HepG2 (cell line): ENCODE measurements around the gene DCTN3. TPM values are rescaled to one million over a fixed set of nuclear protein-coding genes. Genes with fewer than 3 reads are reported as not detected.

Source experiments
- HMGA1 ChIP-seq: sonication (generic); formaldehyde crosslinking; conservative IDR thresholded peaks from 2 replicates; pipeline ENCODE4 v1.4.0; 2020; ENCODE audit warnings: missing genetic modification reagents
- KAT2B ChIP-seq: fragments of 150-350 bp; IDR thresholded peaks from 2 replicates; pipeline ENCODE4 v1.6.1; 2014; ENCODE audit warnings: low read depth, low read length, borderline replicate concordance
- MYNN ChIP-seq: sonication (generic); formaldehyde crosslinking; IDR thresholded peaks from 2 replicates; pipeline ENCODE4 v1.4.0; 2020; ENCODE audit warnings: mild to moderate bottlenecking, low read depth, missing genetic modification reagents
- NFATC3 ChIP-seq: sonication (generic); formaldehyde crosslinking; IDR thresholded peaks from 2 replicates; pipeline ENCODE4 v1.5.1; 2020; ENCODE audit warnings: mild to moderate bottlenecking, missing genetic modification reagents
- YY1 ChIP-seq: IDR thresholded peaks from 2 replicates; pipeline ENCODE4 v1.6.1; 2011; ENCODE audit warnings: low read length, low read depth, moderate library complexity, mild to moderate bottlenecking; ENCODE audit not compliant: insufficient read depth, insufficient replicate concordance
- ZNF207 ChIP-seq: fragments of 450-650 bp; IDR thresholded peaks from 2 replicates; pipeline ENCODE4 v1.6.1; 2016; ENCODE audit warnings: antibody characterized with exemption, borderline replicate concordance
- ZNF354B ChIP-seq: sonication (generic); formaldehyde crosslinking; IDR thresholded peaks from 2 replicates; pipeline ENCODE4 v1.8.0; 2022; ENCODE audit warnings: mild to moderate bottlenecking, missing genetic modification reagents
- ZNF501 ChIP-seq: sonication (generic); formaldehyde crosslinking; IDR thresholded peaks from 2 replicates; pipeline ENCODE4 v1.5.1; 2020; ENCODE audit warnings: mild to moderate bottlenecking, moderate library complexity, missing genetic modification reagents
- ZNF567 ChIP-seq: sonication (generic); formaldehyde crosslinking; IDR thresholded peaks from 2 replicates; pipeline ENCODE4 v1.8.1; 2023; ENCODE audit warnings: mild to moderate bottlenecking, missing genetic modification reagents, borderline replicate concordance
- ZNF891 ChIP-seq: sonication (generic); formaldehyde crosslinking; IDR thresholded peaks from 2 replicates; pipeline ENCODE4 v1.5.0; 2020; ENCODE audit warnings: mild to moderate bottlenecking, missing genetic modification reagents
- polyA plus RNA-seq, 8 experiments: library from polyadenylated mRNA; depleted of rRNA in 3 of 8; stranded (reverse) in 7 of 8; unstranded in 1 of 8; fragments of >200 nt; fragmentation: Illumina TruSeq in 4 of 8; extraction: Trizol in 4 of 8; gene quantifications; 2 replicates each; pipeline versions ENCODE4 v1.2.1 to v1.2.3, GENCODE V29; 2011 to 2016; ENCODE audit warnings: low read depth in 4 of 8, missing spikeins in 1 of 8, mixed read lengths in 1 of 8; ENCODE audit not compliant: insufficient read depth in 1 of 8
- total RNA-seq, 5 experiments: library from RNA; depleted of rRNA; stranded (reverse); fragments of >200 nt; fragmentation: Illumina TruSeq; extraction: Trizol; gene quantifications; 2 replicates each; pipeline ENCODE4 v1.2.3, GENCODE V29; 2016; ENCODE audit warnings: low read depth in 1 of 5
- TF ChIP-seq, protein P1 (sequence below): sonication (generic); formaldehyde crosslinking; IDR thresholded peaks from 2 replicates; pipeline ENCODE4 v1.5.0; 2020; ENCODE audit warnings: missing genetic modification reagents, mild to moderate bottlenecking, borderline replicate concordance
- TF ChIP-seq, protein P2 (sequence below): IDR thresholded peaks from 2 replicates; pipeline ENCODE4 v1.6.1; 2016; ENCODE audit warnings: missing compliant biosample characterization, missing genetic modification reagents, borderline replicate concordance
- TF ChIP-seq, protein P3 (sequence below): sonication (generic); formaldehyde crosslinking; IDR thresholded peaks from 2 replicates; pipeline ENCODE4 v1.9.0; 2021; ENCODE audit warnings: missing genetic modification reagents, mild to moderate bottlenecking, borderline replicate concordance
- TF ChIP-seq, protein P4 (sequence below): sonication (generic); formaldehyde crosslinking; conservative IDR thresholded peaks from 2 replicates; pipeline ENCODE4 v1.8.1; 2023; ENCODE audit warnings: missing genetic modification reagents
- TF ChIP-seq, protein P5 (sequence below): sonication (generic); formaldehyde crosslinking; IDR thresholded peaks from 2 replicates; pipeline ENCODE4 v1.5.0; 2020; ENCODE audit warnings: missing genetic modification reagents
- TF ChIP-seq, protein P6 (sequence below): sonication (generic); formaldehyde crosslinking; IDR thresholded peaks from 2 replicates; pipeline ENCODE4 v1.4.0; 2020; ENCODE audit warnings: missing genetic modification reagents
- TF ChIP-seq, protein P7 (sequence below): sonication (generic); formaldehyde crosslinking; IDR thresholded peaks from 2 replicates; pipeline ENCODE4 v1.4.0; 2020; ENCODE audit warnings: missing genetic modification reagents, borderline replicate concordance

DCTN3 gene
- total and polyA plus RNA-seq, 2 of the 13 experiments (the other 11 are each of a cell fraction or from before 2014, with no cell fraction given) = 27.4 to 34.5 TPM

DNA sequence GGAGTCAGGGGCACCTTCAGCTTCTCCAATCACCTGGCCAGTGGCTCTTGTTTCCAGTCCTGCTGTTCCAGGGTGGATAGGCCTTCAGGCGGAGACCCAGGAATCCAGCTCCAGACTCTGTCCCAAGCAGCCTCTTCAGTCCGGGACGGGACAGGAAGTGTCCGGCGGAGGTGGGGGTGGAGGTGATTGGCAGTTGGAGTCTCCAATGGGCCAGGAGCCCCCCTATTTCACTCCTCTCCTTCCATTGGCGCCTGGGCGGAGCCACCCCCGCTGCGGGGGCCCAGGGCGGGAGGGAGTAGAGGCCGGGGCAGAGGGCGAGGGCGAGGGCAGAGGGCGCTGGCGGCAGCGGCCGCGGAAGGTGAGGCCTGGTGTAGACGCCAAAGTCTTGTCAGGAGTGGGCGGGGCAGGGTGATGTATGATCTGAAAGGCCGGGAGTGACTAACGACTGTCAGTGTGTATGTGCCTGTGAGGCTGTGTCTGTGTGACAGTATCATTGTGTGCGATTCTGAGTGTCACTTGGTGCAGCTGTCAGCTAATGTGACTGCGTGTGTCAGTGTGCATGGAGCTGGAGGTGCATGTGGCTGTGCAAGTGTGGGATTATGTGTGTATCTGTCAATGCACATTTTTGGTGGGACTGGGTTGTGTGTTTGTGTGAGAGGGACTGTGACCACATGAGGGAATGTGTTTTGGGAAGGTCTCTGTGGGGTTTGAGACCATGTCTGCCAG, 31.7 kb upstream of the DCTN3 start, which contains the start of gene IL11RA (continued):
- TF ChIP-seq, protein P1, sequence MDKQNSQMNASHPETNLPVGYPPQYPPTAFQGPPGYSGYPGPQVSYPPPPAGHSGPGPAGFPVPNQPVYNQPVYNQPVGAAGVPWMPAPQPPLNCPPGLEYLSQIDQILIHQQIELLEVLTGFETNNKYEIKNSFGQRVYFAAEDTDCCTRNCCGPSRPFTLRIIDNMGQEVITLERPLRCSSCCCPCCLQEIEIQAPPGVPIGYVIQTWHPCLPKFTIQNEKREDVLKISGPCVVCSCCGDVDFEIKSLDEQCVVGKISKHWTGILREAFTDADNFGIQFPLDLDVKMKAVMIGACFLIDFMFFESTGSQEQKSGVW (CRISPR knock-in tag) = no peak
- TF ChIP-seq, protein P2, sequence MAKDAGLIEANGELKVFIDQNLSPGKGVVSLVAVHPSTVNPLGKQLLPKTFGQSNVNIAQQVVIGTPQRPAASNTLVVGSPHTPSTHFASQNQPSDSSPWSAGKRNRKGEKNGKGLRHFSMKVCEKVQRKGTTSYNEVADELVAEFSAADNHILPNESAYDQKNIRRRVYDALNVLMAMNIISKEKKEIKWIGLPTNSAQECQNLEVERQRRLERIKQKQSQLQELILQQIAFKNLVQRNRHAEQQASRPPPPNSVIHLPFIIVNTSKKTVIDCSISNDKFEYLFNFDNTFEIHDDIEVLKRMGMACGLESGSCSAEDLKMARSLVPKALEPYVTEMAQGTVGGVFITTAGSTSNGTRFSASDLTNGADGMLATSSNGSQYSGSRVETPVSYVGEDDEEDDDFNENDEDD = peak; percentile 84
- TF ChIP-seq, protein P3, sequence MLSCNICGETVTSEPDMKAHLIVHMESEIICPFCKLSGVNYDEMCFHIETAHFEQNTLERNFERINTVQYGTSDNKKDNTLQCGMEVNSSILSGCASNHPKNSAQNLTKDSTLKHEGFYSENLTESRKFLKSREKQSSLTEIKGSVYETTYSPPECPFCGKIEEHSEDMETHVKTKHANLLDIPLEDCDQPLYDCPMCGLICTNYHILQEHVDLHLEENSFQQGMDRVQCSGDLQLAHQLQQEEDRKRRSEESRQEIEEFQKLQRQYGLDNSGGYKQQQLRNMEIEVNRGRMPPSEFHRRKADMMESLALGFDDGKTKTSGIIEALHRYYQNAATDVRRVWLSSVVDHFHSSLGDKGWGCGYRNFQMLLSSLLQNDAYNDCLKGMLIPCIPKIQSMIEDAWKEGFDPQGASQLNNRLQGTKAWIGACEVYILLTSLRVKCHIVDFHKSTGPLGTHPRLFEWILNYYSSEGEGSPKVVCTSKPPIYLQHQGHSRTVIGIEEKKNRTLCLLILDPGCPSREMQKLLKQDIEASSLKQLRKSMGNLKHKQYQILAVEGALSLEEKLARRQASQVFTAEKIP (CRISPR knock-in tag) = no peak
- no peak for TF ChIP-seq KAT2B
- 0 out of 2 replicates have a peak, but pooled peaks have one; percentile 32 for TF ChIP-seq ZNF891 (CRISPR knock-in tag)
- TF ChIP-seq ZNF567 = no peak
- TF ChIP-seq MYNN (CRISPR knock-in tag) = no peak
- no peak; the same call in 1 of the 2 replicates for TF ChIP-seq ZNF501 (CRISPR knock-in tag)
- no peak for TF ChIP-seq ZNF207
- TF ChIP-seq YY1 = peak; percentile 61
- TF ChIP-seq, protein P4, sequence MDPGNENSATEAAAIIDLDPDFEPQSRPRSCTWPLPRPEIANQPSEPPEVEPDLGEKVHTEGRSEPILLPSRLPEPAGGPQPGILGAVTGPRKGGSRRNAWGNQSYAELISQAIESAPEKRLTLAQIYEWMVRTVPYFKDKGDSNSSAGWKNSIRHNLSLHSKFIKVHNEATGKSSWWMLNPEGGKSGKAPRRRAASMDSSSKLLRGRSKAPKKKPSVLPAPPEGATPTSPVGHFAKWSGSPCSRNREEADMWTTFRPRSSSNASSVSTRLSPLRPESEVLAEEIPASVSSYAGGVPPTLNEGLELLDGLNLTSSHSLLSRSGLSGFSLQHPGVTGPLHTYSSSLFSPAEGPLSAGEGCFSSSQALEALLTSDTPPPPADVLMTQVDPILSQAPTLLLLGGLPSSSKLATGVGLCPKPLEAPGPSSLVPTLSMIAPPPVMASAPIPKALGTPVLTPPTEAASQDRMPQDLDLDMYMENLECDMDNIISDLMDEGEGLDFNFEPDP (CRISPR knock-in tag) = no peak
- no peak for TF ChIP-seq HMGA1 (CRISPR knock-in tag)
- TF ChIP-seq, protein P5, sequence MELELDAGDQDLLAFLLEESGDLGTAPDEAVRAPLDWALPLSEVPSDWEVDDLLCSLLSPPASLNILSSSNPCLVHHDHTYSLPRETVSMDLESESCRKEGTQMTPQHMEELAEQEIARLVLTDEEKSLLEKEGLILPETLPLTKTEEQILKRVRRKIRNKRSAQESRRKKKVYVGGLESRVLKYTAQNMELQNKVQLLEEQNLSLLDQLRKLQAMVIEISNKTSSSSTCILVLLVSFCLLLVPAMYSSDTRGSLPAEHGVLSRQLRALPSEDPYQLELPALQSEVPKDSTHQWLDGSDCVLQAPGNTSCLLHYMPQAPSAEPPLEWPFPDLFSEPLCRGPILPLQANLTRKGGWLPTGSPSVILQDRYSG (CRISPR knock-in tag) = no peak
- no peak for TF ChIP-seq NFATC3 (CRISPR knock-in tag)
- TF ChIP-seq, protein P6, sequence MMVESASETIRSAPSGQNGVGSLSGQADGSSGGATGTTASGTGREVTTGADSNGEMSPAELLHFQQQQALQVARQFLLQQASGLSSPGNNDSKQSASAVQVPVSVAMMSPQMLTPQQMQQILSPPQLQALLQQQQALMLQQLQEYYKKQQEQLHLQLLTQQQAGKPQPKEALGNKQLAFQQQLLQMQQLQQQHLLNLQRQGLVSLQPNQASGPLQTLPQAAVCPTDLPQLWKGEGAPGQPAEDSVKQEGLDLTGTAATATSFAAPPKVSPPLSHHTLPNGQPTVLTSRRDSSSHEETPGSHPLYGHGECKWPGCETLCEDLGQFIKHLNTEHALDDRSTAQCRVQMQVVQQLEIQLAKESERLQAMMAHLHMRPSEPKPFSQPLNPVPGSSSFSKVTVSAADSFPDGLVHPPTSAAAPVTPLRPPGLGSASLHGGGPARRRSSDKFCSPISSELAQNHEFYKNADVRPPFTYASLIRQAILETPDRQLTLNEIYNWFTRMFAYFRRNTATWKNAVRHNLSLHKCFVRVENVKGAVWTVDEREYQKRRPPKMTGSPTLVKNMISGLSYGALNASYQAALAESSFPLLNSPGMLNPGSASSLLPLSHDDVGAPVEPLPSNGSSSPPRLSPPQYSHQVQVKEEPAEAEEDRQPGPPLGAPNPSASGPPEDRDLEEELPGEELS (CRISPR knock-in tag) = peak; percentile 74; the same call in 1 of the 2 replicates
- TF ChIP-seq, protein P7, sequence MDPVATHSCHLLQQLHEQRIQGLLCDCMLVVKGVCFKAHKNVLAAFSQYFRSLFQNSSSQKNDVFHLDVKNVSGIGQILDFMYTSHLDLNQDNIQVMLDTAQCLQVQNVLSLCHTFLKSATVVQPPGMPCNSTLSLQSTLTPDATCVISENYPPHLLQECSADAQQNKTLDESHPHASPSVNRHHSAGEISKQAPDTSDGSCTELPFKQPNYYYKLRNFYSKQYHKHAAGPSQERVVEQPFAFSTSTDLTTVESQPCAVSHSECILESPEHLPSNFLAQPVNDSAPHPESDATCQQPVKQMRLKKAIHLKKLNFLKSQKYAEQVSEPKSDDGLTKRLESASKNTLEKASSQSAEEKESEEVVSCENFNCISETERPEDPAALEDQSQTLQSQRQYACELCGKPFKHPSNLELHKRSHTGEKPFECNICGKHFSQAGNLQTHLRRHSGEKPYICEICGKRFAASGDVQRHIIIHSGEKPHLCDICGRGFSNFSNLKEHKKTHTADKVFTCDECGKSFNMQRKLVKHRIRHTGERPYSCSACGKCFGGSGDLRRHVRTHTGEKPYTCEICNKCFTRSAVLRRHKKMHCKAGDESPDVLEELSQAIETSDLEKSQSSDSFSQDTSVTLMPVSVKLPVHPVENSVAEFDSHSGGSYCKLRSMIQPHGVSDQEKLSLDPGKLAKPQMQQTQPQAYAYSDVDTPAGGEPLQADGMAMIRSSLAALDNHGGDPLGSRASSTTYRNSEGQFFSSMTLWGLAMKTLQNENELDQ (CRISPR knock-in tag) = no peak
- TF ChIP-seq ZNF354B (CRISPR knock-in tag) = no peak
